ENCODE measurements around the gene PDZD8.
A peak's percentile ranks its signal among the peaks of the same experiment; 100 is the strongest.

The PDZD8 gene

GRCh38 chr10:117391436-117392205, 16.4 kb upstream of the PDZD8 start:
- no peak for DNase-seq (ENCODE audit: low spot score)

GRCh38 chr10:117390420-117390819, 15.2 kb upstream of the PDZD8 start:
- no peak for DNase-seq (ENCODE audit: low spot score)

- DNase-seq (ENCODE audit: low spot score): no peak
Measured at GRCh38 chr10:117386805-117387204, 11.6 kb upstream of the PDZD8 start.

GRCh38 chr10:117382861-117383260, 7.6 kb upstream of the PDZD8 start:
- no peak for DNase-seq (ENCODE audit: low spot score)

- peak; percentile 63 for DNase-seq (ENCODE audit: low spot score)
Measured at GRCh38 chr10:117374506-117375359, 507 bp downstream of the PDZD8 start.

GRCh38 chr10:117373823-117374505, 1.3 kb downstream of the PDZD8 start:
- peak; percentile 62 for DNase-seq (ENCODE audit: low spot score)

- peak; percentile 28 for DNase-seq (ENCODE audit: low spot score)
Measured at GRCh38 chr10:117370205-117370604, 5.0 kb downstream of the PDZD8 start.

- no peak for DNase-seq (ENCODE audit: low spot score)
Measured at GRCh38 chr10:117367718-117368117, 7.5 kb downstream of the PDZD8 start.

GRCh38 chr10:117366741-117367140, 8.5 kb downstream of the PDZD8 start:
- DNase-seq (ENCODE audit: low spot score): no peak

- DNase-seq (ENCODE audit: low spot score): peak; percentile 58
Measured at GRCh38 chr10:117365612-117366011, 9.6 kb downstream of the PDZD8 start.

- DNase-seq (ENCODE audit: low spot score): no peak
Measured at GRCh38 chr10:117364110-117364960, 10.9 kb downstream of the PDZD8 start.

- DNase-seq (ENCODE audit: low spot score): peak; percentile 78
Measured at GRCh38 chr10:117363028-117363427, 12.2 kb downstream of the PDZD8 start.

GRCh38 chr10:117362313-117362712, 12.9 kb downstream of the PDZD8 start:
- DNase-seq (ENCODE audit: low spot score): no peak

GRCh38 chr10:117360994-117361667, 14.1 kb downstream of the PDZD8 start:
- DNase-seq (ENCODE audit: low spot score): no peak

GRCh38 chr10:117360016-117360415, 15.2 kb downstream of the PDZD8 start:
- peak; percentile 38 for DNase-seq (ENCODE audit: low spot score)

GRCh38 chr10:117355072-117355471, 20.2 kb downstream of the PDZD8 start:
- DNase-seq (ENCODE audit: low spot score): no peak

GRCh38 chr10:117353684-117354083, 21.6 kb downstream of the PDZD8 start:
- no peak for DNase-seq (ENCODE audit: low spot score)

- DNase-seq (ENCODE audit: low spot score): no peak
Measured at GRCh38 chr10:117352724-117353123, 22.5 kb downstream of the PDZD8 start.

GRCh38 chr10:117351996-117352395, 23.2 kb downstream of the PDZD8 start:
- DNase-seq (ENCODE audit: low spot score): no peak

GRCh38 chr10:117351558-117351957, 23.7 kb downstream of the PDZD8 start:
- no peak for DNase-seq (ENCODE audit: low spot score)

- DNase-seq (ENCODE audit: low spot score): no peak
Measured at GRCh38 chr10:117350909-117351308, 24.3 kb downstream of the PDZD8 start.
